HG02588 (cell line): Measurements from ENCODE around the gene CITED1.

ENCODE experiments used
- ATAC-seq: cut with Tn5 transposase; IDR thresholded peaks from one replicate; pipeline ENCODE4 v1.9.1; 2021; ENCODE audit warnings: mild to moderate bottlenecking, moderate library complexity; ENCODE audit not compliant: unreplicated experiment

CITED1 gene

GRCh38 chrX:72271812-72272211, 33.9 kb downstream of the CITED1 start:
- ATAC-seq = no peak

GRCh38 chrX:72271091-72271788, 34.5 kb downstream of the CITED1 start:
- ATAC-seq = no peak

- no peak for ATAC-seq
Observed at GRCh38 chrX:72270316-72270866, 35.3 kb downstream of the CITED1 start.

- ATAC-seq = no peak
Observed at GRCh38 chrX:72269671-72270251, 36.0 kb downstream of the CITED1 start.

- ATAC-seq = no peak
Observed at GRCh38 chrX:72268597-72269365, 36.9 kb downstream of the CITED1 start.

GRCh38 chrX:72265263-72265662, 40.5 kb downstream of the CITED1 start:
- no peak for ATAC-seq

- no peak for ATAC-seq
Observed at GRCh38 chrX:72262077-72262476, 43.6 kb downstream of the CITED1 start.

GRCh38 chrX:72260448-72260847, 45.3 kb downstream of the CITED1 start:
- ATAC-seq = no peak

- no peak for ATAC-seq
Observed at GRCh38 chrX:72258174-72258573, 47.5 kb downstream of the CITED1 start.

GRCh38 chrX:72255864-72256263, 49.9 kb downstream of the CITED1 start:
- no peak for ATAC-seq

GRCh38 chrX:72255445-72255844, 50.3 kb downstream of the CITED1 start:
- no peak for ATAC-seq

GRCh38 chrX:72254816-72255215, 50.9 kb downstream of the CITED1 start:
- ATAC-seq = no peak

- ATAC-seq = no peak
Observed at GRCh38 chrX:72253686-72254085, 52.0 kb downstream of the CITED1 start.
